ENCODE measurements around the gene CDHR3.

- TF ChIP-seq POLR2A (IDR thresholded peaks at IDR 0.05) (no peak), CTCF (IDR thresholded peaks at IDR 0.05) (no peak)
Observed at GRCh38 chr7:106037489-106038176, 74.6 kb downstream of the CDHR3 start.
